Neural cell (in vitro differentiated cells): Measurements from ENCODE around the gene WFDC1. TPM values are rescaled to one million over a fixed set of nuclear protein-coding genes. Genes with fewer than 3 reads are reported as not detected.

Source experiments
- polyA plus RNA-seq: library from polyadenylated mRNA; depleted of rRNA; stranded (reverse); fragments of >200 nt; gene quantifications from 2 replicates; pipeline ENCODE4 v1.2.3, GENCODE V29; 2014
- small RNA-seq, 3 experiments: library from RNA; depleted of rRNA; stranded (forward); fragments of <200 nt; gene quantifications; one replicate each; pipeline ENCODE3, GENCODE V24; 2012

The WFDC1 gene
- polyA plus RNA-seq, 1 donor from 2014 or later: not detected

Small RNA genes lying within 50 kb of the gene (small RNA-seq; reads per million reads assigned to genes)
- gene RNA5SP433: 0 reads per million in 3 experiments

Other genes starting within 250 kb of the WFDC1 start
- 66.9 and 86.9 TPM in 2 replicates for gene MBTPS1, start 177.9 kb upstream of the WFDC1 start, polyA plus RNA-seq
- 211 and 217 TPM in 2 replicates for gene HSDL1, start 149.7 kb upstream of the WFDC1 start, polyA plus RNA-seq
- gene DNAAF1, start 149.6 kb upstream of the WFDC1 start, polyA plus RNA-seq: 0.71 TPM in 1 of 2 replicates, not detected in the other
- gene TAF1C, start 107.8 kb upstream of the WFDC1 start, polyA plus RNA-seq: 25.5 and 43.3 TPM in 2 replicates
- gene ADAD2, start 103.7 kb upstream of the WFDC1 start, polyA plus RNA-seq: not detected in 2 replicates
- not detected in 2 replicates for gene KCNG4, start 54.9 kb upstream of the WFDC1 start, polyA plus RNA-seq
- gene ATP2C2, start 73.7 kb downstream of the WFDC1 start, polyA plus RNA-seq: not detected in 2 replicates
- gene MEAK7, start 209.8 kb downstream of the WFDC1 start, polyA plus RNA-seq: 12.4 and 22.1 TPM in 2 replicates